Hepatocyte (in vitro differentiated cells): Measurements from ENCODE around the gene NPTN. TPM values are rescaled to one million over a fixed set of nuclear protein-coding genes. Genes with fewer than 3 reads are reported as not detected.
"Not testable (repeated sequence)": the region's sequence is repeated elsewhere in the genome, so short reads cannot be mapped to it uniquely, and the experiment has no call there.

ENCODE experiments used
- DNase-seq: peaks from one replicate; pipeline ENCODE4 v3.0.0-alpha.2; 2016; ENCODE audit warnings: low spot score
- H2AFZ ChIP-seq: fragments of 200-600 bp; sonication (generic); 2 replicates; pipeline ENCODE4 v1.6.0; 2016; ENCODE audit warnings: antibody characterized with exemption, mild to moderate bottlenecking
- H3K27ac ChIP-seq: fragments of 200-600 bp; sonication (generic); 2 replicates; pipeline ENCODE4 v1.5.1; 2016; ENCODE audit warnings: mild to moderate bottlenecking
- H3K27me3 ChIP-seq: fragments of 200-600 bp; sonication (generic); 2 replicates; pipeline ENCODE4 v1.6.1; 2016
- H3K36me3 ChIP-seq: fragments of 200-600 bp; sonication (generic); replicated peaks from 2 replicates; pipeline ENCODE4 v1.5.1; 2016; ENCODE audit warnings: low read depth; ENCODE audit not compliant: insufficient read depth
- H3K4me1 ChIP-seq: fragments of 200-600 bp; sonication (generic); 2 replicates; pipeline ENCODE4 v1.5.1; 2016; ENCODE audit warnings: mild to moderate bottlenecking, moderate library complexity; ENCODE audit not compliant: insufficient read depth
- H3K4me2 ChIP-seq: fragments of 200-600 bp; sonication (generic); 2 replicates; pipeline ENCODE4 v1.6.0; 2016
- H3K4me3 ChIP-seq: fragments of 200-600 bp; sonication (generic); 2 replicates; pipeline ENCODE4 v1.5.1; 2016; ENCODE audit warnings: mild to moderate bottlenecking
- H3K79me2 ChIP-seq: fragments of 200-600 bp; sonication (generic); 2 replicates; pipeline ENCODE4 v1.6.0; 2017; ENCODE audit warnings: mild to moderate bottlenecking
- H3K9me2 ChIP-seq: fragments of 200-600 bp; sonication (generic); replicated peaks from 2 replicates; pipeline ENCODE4 v1.6.0; 2017; ENCODE audit warnings: mild to moderate bottlenecking; ENCODE audit not compliant: insufficient read depth
- H3K9me3 ChIP-seq: fragments of 200-600 bp; sonication (generic); 2 replicates; pipeline ENCODE4 v1.5.1; 2016; ENCODE audit warnings: low read depth, mild to moderate bottlenecking
- H4K20me1 ChIP-seq: fragments of 200-600 bp; sonication (generic); 2 replicates; pipeline ENCODE4 v1.6.0; 2016; ENCODE audit warnings: mild to moderate bottlenecking; ENCODE audit not compliant: insufficient read depth, poor library complexity, severe bottlenecking
- CTCF ChIP-seq: fragments of 200-600 bp; sonication (generic); IDR thresholded peaks from 2 replicates; pipeline ENCODE4 v1.5.1; 2016; ENCODE audit warnings: antibody characterized with exemption, mild to moderate bottlenecking; ENCODE audit not compliant: poor library complexity
- EZH2 ChIP-seq: fragments of 200-600 bp; sonication (generic); IDR thresholded peaks from 2 replicates; pipeline ENCODE4 v1.6.1; 2016; ENCODE audit warnings: antibody characterized with exemption, mild to moderate bottlenecking, borderline replicate concordance
- EZH2phosphoT487 ChIP-seq: fragments of 200-600 bp; sonication (generic); IDR thresholded peaks from one replicate; pipeline ENCODE4 v1.6.1; 2018; ENCODE audit warnings: antibody characterized with exemption, mild to moderate bottlenecking, low read depth, moderate library complexity; ENCODE audit not compliant: unreplicated experiment, severe bottlenecking
- WGBS: methylation state at CpG from one replicate; pipeline ENCODE4 v1.1.6; 2016; ENCODE audit warnings: low lambda C conversion rate; ENCODE audit errors: missing lambda C conversion rate; 5-methylcytosine and 5-hydroxymethylcytosine counted together
- polyA plus RNA-seq: library from polyadenylated mRNA; unstranded; fragments of >200 nt; fragmentation: Nextera tagmentation; extraction: Ambion mirVana; gene quantifications from 2 replicates; pipeline ENCODE4 v1.2.1, GENCODE V29; 2016
- total RNA-seq: library from RNA; depleted of rRNA; stranded (reverse); fragments of >200 nt; gene quantifications from 2 replicates; pipeline ENCODE4 v1.2.3, GENCODE V29; 2014

The NPTN gene
- total and polyA plus RNA-seq, 2 experiments from 2014 or later: 153 to 234 TPM

GRCh38 chr15:73650416-73651126 is 17.4 kb upstream of the NPTN start:
- TF ChIP-seq EZH2phosphoT487: no peak
- TF ChIP-seq EZH2: no peak
- no peak for TF ChIP-seq CTCF
- DNase-seq: peak; percentile 41
- H3K9me2 ChIP-seq: no peaks in the 10 kb centered on the region
- no peaks in the 10 kb centered on the region for H3K36me3 ChIP-seq
- no peaks in the 10 kb centered on the region for H3K79me2 ChIP-seq
- H3K27me3 ChIP-seq: no peaks in the 10 kb centered on the region
- 69% methylated on average over 3 of the region's 3 CpGs for WGBS
- no peak overlapping the region for H3K27ac ChIP-seq
- no peaks in the 10 kb centered on the region for H3K4me1 ChIP-seq
- no peak overlapping the region for H2AFZ ChIP-seq
- no peak overlapping the region for H3K4me3 ChIP-seq
- no peak overlapping the region for H3K4me2 ChIP-seq
- H3K9me3 ChIP-seq: no peaks in the 10 kb centered on the region
- no peaks in the 10 kb centered on the region for H4K20me1 ChIP-seq

GRCh38 chr15:73648014-73648295 is 14.8 kb upstream of the NPTN start:
- Histone ChIP-seq H3K79me2 (no peaks in the 10 kb centered on the region), H3K36me3 (no peaks in the 10 kb centered on the region), H3K9me3 (no peaks in the 10 kb centered on the region), H2AFZ (peak overlapping the region; percentile 12), H3K4me3 (no peak overlapping the region), H4K20me1 (no peaks in the 10 kb centered on the region), H3K27ac (no peak overlapping the region), H3K4me2 (no peak overlapping the region), H3K4me1 (no peaks in the 10 kb centered on the region), H3K9me2 (no peaks in the 10 kb centered on the region), H3K27me3 (no peaks in the 10 kb centered on the region)
- no peak for TF ChIP-seq EZH2phosphoT487
- no peak for TF ChIP-seq EZH2
- no peak for TF ChIP-seq CTCF
- DNase-seq: no peak
- WGBS: 68% methylated on average over 2 of the region's 2 CpGs

- H3K4me2 ChIP-seq: no peak overlapping the region
- H3K4me3 ChIP-seq: no peak overlapping the region
- 57% methylated on average over 6 of the region's 6 CpGs for WGBS
- no peaks in the 10 kb centered on the region for H3K36me3 ChIP-seq
- H3K79me2 ChIP-seq: no peaks in the 10 kb centered on the region
- H3K9me3 ChIP-seq: no peaks in the 10 kb centered on the region
- H3K27ac ChIP-seq: no peak overlapping the region
- H3K27me3 ChIP-seq: no peaks in the 10 kb centered on the region
- peak; percentile 25 for DNase-seq
- H3K9me2 ChIP-seq: no peaks in the 10 kb centered on the region
- no peak for TF ChIP-seq EZH2phosphoT487
- TF ChIP-seq CTCF: no peak
- TF ChIP-seq EZH2: no peak
- no peak overlapping the region for H2AFZ ChIP-seq
- H4K20me1 ChIP-seq: no peaks in the 10 kb centered on the region
- no peaks in the 10 kb centered on the region for H3K4me1 ChIP-seq
Observed at GRCh38 chr15:73647259-73648013, 14.2 kb upstream of the NPTN start.

- H3K27me3 ChIP-seq, H3K4me1 ChIP-seq, H3K4me3 ChIP-seq, H3K79me2 ChIP-seq, H3K9me2 ChIP-seq, H4K20me1 ChIP-seq, H2AFZ ChIP-seq, DNase-seq, H3K36me3 ChIP-seq, H3K4me2 ChIP-seq, H3K27ac ChIP-seq, H3K9me3 ChIP-seq: not testable (repeated sequence)
- WGBS: 76% methylated on average over 5 of the region's 5 CpGs
Observed at GRCh38 chr15:73639464-73639863, 6.3 kb upstream of the NPTN start.
